ENCODE results near the gene SGTA. TPM values are rescaled to one million over a fixed set of nuclear protein-coding genes. Genes with fewer than 3 reads are reported as not detected.

SGTA gene
- total RNA-seq, 1 donor from 2014 or later = 37.7 TPM

DNA sequence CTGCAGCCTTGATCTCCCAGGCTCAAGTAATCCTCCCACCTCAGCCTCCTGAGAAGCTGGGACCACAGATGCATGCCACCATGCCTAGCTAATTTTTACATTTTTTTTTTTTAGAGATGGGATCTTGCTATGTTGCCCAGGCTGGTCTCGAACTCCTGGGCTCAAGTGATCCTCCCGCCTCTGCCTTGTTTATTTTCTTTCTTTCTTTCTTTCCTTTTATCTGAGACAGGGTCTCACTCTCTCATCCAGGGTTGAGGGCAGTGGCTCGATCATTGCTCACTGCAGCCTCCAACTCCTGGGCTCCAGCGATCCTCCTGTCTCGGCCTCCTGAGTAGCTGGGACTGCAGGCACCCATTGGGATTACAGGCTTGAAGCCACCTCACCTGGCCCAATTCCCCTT is 76.8 kb downstream of the SGTA start:
- no peaks in the 10 kb centered on the region for H3K36me3 Mint-ChIP-seq (ENCODE audit: low read depth)
- TF ChIP-seq, protein P1, sequence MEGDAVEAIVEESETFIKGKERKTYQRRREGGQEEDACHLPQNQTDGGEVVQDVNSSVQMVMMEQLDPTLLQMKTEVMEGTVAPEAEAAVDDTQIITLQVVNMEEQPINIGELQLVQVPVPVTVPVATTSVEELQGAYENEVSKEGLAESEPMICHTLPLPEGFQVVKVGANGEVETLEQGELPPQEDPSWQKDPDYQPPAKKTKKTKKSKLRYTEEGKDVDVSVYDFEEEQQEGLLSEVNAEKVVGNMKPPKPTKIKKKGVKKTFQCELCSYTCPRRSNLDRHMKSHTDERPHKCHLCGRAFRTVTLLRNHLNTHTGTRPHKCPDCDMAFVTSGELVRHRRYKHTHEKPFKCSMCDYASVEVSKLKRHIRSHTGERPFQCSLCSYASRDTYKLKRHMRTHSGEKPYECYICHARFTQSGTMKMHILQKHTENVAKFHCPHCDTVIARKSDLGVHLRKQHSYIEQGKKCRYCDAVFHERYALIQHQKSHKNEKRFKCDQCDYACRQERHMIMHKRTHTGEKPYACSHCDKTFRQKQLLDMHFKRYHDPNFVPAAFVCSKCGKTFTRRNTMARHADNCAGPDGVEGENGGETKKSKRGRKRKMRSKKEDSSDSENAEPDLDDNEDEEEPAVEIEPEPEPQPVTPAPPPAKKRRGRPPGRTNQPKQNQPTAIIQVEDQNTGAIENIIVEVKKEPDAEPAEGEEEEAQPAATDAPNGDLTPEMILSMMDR (IDR thresholded peaks at IDR 0.05) = no peak
- H3K4me1 Mint-ChIP-seq (ENCODE audit: low read depth) = peaks cover 2% of the 10 kb centered on the region

More for the DNA sequence above, 76.8 kb downstream of the SGTA start:
- DNase-seq (ENCODE audit: low spot score) = no peak
- Mint-ChIP-seq H3K27ac (ENCODE audit: unreplicated experiment) (no peak overlapping the region), H3K9me3 (ENCODE audit: low read depth) (no peaks in the 10 kb centered on the region), H3K4me3 (ENCODE audit: unreplicated experiment) (no peak overlapping the region), H3K27me3 (ENCODE audit: low read depth) (peaks cover 4% of the 10 kb centered on the region)

Other genes starting within 250 kb of the SGTA start
- gene GNG7, start 80.6 kb downstream of the SGTA start, total RNA-seq = 1.9 to 3.6 TPM (median 2.5 TPM) in 3 replicates
- gene DIRAS1, start 61.9 kb downstream of the SGTA start, total RNA-seq = 14.1 to 20.9 TPM (median 20.2 TPM) in 3 replicates
- gene SLC39A3, start 43.3 kb downstream of the SGTA start, total RNA-seq = 28.2 to 34.0 TPM (median 32.7 TPM) in 3 replicates
- 46.9 to 78.0 TPM (median 48.4 TPM) in 3 replicates for gene THOP1, start 2.2 kb upstream of the SGTA start, total RNA-seq
- gene ZNF554, start 36.6 kb upstream of the SGTA start, total RNA-seq = 4.1 to 4.5 TPM (median 4.4 TPM) in 3 replicates
- gene ZNF555, start 58.2 kb upstream of the SGTA start, total RNA-seq = 7.4 to 9.2 TPM (median 8.5 TPM) in 3 replicates
- not detected in 3 replicates for gene ZNF556, start 84.1 kb upstream of the SGTA start, total RNA-seq
- gene ZNF57, start 117.7 kb upstream of the SGTA start, total RNA-seq = 2.2 to 2.9 TPM (median 2.2 TPM) in 3 replicates
- 2.9 to 4.1 TPM (median 3.6 TPM) in 3 replicates for gene ZNF77, start 161.7 kb upstream of the SGTA start, total RNA-seq
- gene TLE6, start 194.3 kb upstream of the SGTA start, total RNA-seq = 0.36 to 1.1 TPM (median 0.55 TPM) in 3 replicates
- 12.3 to 14.1 TPM (median 13.7 TPM) in 3 replicates for gene TLE2, start 246.0 kb upstream of the SGTA start, total RNA-seq